ENCODE measurements around the gene ZBTB40. TPM values are rescaled to one million over a fixed set of nuclear protein-coding genes. Genes with fewer than 3 reads are reported as not detected.

The ZBTB40 gene
- total RNA-seq, 2 donors from 2014 or later, result 20.2 to 24.8 TPM

DNA sequence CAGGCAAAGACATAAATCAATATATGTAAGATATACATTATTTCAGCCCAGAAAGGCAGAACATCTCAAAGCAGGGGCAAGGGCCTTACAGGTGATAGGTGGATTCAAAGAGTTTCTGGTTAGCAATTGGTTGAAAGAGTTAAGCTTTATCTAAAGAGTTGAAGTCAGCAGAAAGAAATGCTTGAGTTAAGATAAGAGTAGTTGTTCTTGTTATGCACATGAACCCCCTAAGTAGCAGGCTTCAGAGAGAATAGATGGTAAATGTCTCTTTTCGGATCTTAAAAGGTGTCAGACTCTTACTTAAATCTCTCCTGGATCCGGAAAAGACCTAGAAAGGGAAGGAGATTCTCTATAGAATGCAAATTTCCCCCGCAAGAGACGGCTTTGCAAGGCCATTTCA, 8.3 kb upstream of the ZBTB40 start:
- no peak for ATAC-seq (replicated peaks in 1 of 2)
- no peak overlapping the region for H3K27ac Mint-ChIP-seq
- no peak overlapping the region for H3K4me3 Mint-ChIP-seq
- H3K4me1 Mint-ChIP-seq (ENCODE audit: low read depth), result no peaks in the 10 kb centered on the region
- peaks cover 2 to 14% of the 10 kb centered on the region in 2 donors for H3K36me3 Mint-ChIP-seq (ENCODE audit: insufficient read depth in 2 of 2)
- DNase-seq, result no peak
- H3K9me3 Mint-ChIP-seq, result peaks cover 5 to 10% of the 10 kb centered on the region in 2 donors
- H3K27me3 Mint-ChIP-seq (ENCODE audit: low read depth), result peaks cover 10% of the 10 kb centered on the region

DNA sequence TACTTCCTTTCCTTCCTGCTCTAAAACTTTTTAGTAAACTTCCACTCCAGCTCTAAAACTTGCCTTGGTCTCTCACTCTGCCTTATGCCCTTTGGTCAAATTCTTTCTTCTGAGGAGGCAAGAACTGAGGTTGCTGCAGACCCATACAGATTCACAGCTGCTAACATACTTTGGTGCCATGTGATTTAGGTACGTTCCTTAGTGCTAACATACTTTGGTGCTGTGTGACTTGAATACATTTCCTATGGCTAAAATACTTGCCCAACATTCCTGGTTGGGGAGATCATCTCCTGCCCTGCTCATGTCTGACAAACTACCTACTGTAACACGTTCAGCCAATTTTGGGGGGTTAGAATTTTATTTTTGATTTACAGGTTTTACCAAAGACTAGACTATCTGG, 6.8 kb upstream of the ZBTB40 start:
- H3K27ac Mint-ChIP-seq, result no peak overlapping the region
- peaks cover 5 to 6% of the 10 kb centered on the region in 2 donors for H3K9me3 Mint-ChIP-seq
- ATAC-seq (replicated peaks in 1 of 2) (no peak), DNase-seq (no peak)
- H3K4me1 Mint-ChIP-seq (ENCODE audit: low read depth), result no peaks in the 10 kb centered on the region
- H3K4me3 Mint-ChIP-seq, result no peak overlapping the region
- H3K36me3 Mint-ChIP-seq (ENCODE audit: insufficient read depth in 2 of 2), result peaks cover 2 to 10% of the 10 kb centered on the region in 2 donors
- H3K27me3 Mint-ChIP-seq (ENCODE audit: low read depth), result peaks cover 10% of the 10 kb centered on the region

DNA sequence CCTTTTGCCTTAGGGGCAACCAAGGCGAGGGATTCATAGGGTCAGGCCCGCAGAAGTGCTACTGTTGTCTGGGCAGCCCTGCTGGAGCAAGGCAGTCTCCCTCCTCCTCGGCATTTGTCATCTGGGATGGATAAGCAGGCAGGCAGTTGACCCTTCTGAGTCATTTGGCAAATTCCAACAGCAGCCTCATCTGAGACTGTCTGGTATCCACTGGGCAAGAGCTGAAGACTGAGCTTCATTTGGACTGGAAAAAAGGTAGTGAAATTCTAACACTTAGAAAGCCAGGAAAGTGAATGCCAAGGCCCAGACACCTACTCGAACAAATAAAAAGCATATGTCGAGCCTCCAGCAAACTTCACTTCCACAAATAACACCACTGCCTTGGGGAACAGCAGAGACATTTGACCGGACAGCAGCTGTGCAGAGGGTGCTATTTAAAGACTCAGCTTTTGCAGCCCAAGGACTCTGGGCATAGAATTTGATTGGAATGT, 4.0 kb upstream of the ZBTB40 start:
- peaks cover 0 to 4% of the 10 kb centered on the region in 2 donors for H3K9me3 Mint-ChIP-seq
- no peak overlapping the region for H3K27ac Mint-ChIP-seq
- H3K36me3 Mint-ChIP-seq (ENCODE audit: insufficient read depth in 2 of 2), result peaks cover 6 to 9% of the 10 kb centered on the region in 2 donors
- peaks cover 16% of the 10 kb centered on the region for H3K4me1 Mint-ChIP-seq (ENCODE audit: low read depth)
- peaks cover 5% of the 10 kb centered on the region for H3K27me3 Mint-ChIP-seq (ENCODE audit: low read depth)
- no peak overlapping the region for H3K4me3 Mint-ChIP-seq
- no peak for DNase-seq
- ATAC-seq (replicated peaks in 1 of 2), result no peak

DNA sequence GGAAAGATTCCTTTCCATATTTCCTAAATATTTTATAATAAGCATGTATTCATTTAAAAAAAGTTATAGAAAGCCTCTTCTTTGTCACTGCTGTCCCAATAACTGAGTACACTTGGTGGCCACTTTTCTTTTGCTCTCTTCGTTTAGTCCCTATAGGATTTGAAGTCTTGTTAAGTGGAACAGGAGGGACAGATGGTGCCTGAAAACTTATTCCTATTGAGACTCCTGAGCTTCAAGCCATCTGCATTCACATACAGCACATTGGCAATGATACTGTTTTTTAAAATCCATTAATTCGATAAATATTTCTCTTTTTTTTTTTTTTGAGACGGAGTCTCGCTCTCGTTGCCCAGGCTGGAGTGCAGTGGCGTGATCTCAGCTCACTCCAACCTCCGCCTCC, 2.0 kb upstream of the ZBTB40 start:
- DNase-seq, result no peak
- ATAC-seq (replicated peaks in 1 of 2), result no peak
- Mint-ChIP-seq H3K27ac (no peak overlapping the region), H3K27me3 (ENCODE audit: low read depth) (peaks cover 1% of the 10 kb centered on the region), H3K4me3 (no peak overlapping the region), H3K4me1 (ENCODE audit: low read depth) (peaks cover 23% of the 10 kb centered on the region), H3K9me3 (peaks cover 0 to 4% of the 10 kb centered on the region in 2 donors), H3K36me3 (ENCODE audit: insufficient read depth in 2 of 2) (peaks cover 6 to 9% of the 10 kb centered on the region in 2 donors)

DNA sequence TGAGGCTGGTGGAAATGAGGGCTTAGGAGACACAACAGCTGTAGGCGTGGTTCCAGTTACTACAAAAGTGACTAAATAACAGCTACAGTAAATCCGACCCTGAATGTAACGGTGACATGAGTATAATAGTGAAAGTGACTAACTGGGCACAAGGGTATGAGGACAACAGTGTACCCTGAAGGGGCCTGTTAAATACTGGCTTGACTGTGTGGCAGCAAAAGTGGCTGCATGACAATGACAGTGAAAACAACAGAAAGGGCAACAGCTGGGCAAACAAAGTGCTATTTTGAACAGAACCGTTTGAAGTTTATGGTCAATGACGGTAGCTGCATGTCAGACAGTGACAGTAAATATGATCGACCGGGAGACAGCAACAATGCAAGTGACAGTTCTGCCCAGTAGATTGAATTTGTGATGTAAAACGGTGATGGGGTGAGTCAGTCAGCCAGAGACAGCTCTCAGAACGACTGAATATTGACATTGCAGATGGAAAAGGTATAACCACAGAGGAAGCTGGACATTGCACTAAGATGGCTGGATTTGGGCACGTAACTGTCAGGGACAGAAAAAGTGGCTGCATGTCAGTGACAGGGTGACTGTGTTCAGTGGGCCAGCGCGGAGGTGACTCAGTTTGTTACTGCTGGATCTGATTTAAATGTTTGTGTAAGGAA, 1.2 kb upstream of the ZBTB40 start:
- peaks cover 29% of the 10 kb centered on the region for H3K4me1 Mint-ChIP-seq (ENCODE audit: low read depth)
- peak overlapping the region; percentile 69 to 93 for H3K4me3 Mint-ChIP-seq
- ATAC-seq (replicated peaks in 1 of 2), result peak; percentile 10 to 32
- DNase-seq, result peak in 1 of 2 donors; percentile 4
- peaks cover 6 to 9% of the 10 kb centered on the region in 2 donors for H3K36me3 Mint-ChIP-seq (ENCODE audit: insufficient read depth in 2 of 2)
- H3K27me3 Mint-ChIP-seq (ENCODE audit: low read depth), result no peaks in the 10 kb centered on the region
- H3K9me3 Mint-ChIP-seq, result peaks cover 0 to 4% of the 10 kb centered on the region in 2 donors
- H3K27ac Mint-ChIP-seq, result peak overlapping the region; percentile 85

DNA sequence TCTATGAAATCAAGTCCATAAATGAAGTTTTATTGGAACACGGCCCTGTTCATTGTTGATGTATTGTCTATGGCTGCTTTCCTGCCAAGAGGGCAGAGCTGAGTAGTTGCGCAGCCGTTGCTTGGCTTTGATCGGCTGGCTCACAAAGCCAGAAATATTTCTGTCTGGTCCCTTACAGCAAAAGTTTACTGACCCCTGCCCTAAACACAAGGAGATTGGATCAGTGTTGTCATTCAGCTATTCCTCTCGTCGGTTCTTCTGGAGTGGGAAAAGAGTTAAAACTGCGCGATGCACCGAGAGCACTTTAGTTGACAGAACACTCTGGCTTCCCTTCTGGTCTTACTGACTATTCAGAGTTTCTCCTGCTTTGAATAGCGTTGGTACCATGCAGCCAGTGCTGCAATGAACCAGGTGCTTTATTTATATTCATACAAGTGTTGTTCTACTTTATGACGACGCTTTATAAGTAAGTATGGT, 868 bp downstream of the ZBTB40 start:
- no peaks in the 10 kb centered on the region for H3K27me3 Mint-ChIP-seq (ENCODE audit: low read depth)
- ATAC-seq (replicated peaks in 1 of 2) (peak; percentile 19 to 24), DNase-seq (peak in 1 of 2 donors; percentile 28)
- peak overlapping the region; percentile 97 for H3K27ac Mint-ChIP-seq
- peaks cover 35% of the 10 kb centered on the region for H3K4me1 Mint-ChIP-seq (ENCODE audit: low read depth)
- peaks cover 0 to 4% of the 10 kb centered on the region in 2 donors for H3K9me3 Mint-ChIP-seq
- H3K36me3 Mint-ChIP-seq (ENCODE audit: insufficient read depth in 2 of 2), result peaks cover 6 to 9% of the 10 kb centered on the region in 2 donors
- H3K4me3 Mint-ChIP-seq, result peak overlapping the region; percentile 93 to 98

DNA sequence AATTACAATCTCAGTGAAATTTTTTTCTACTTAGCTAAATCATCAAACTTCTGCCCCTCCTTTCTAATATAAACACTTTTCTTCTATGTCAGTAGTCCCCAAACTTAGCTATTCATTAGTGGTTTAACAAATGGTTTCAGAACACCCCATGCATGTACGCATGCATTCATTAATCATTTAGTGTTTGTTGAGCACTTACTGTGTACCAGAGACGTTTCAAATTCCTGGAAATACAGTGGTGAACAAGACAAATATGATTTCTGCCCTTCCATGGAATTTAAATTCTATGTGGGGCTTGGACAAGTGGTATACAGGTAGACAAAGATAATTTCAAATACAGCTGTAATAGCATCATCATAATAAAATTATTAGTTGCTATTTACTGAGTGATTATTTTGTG, 1.5 kb downstream of the ZBTB40 start:
- Mint-ChIP-seq H3K36me3 (ENCODE audit: insufficient read depth in 2 of 2) (peaks cover 6 to 9% of the 10 kb centered on the region in 2 donors), H3K4me1 (ENCODE audit: low read depth) (peaks cover 38% of the 10 kb centered on the region), H3K27me3 (ENCODE audit: low read depth) (no peaks in the 10 kb centered on the region), H3K27ac (peak overlapping the region; percentile 97), H3K9me3 (peaks cover 0 to 4% of the 10 kb centered on the region in 2 donors), H3K4me3 (peak overlapping the region; percentile 93 to 98)
- ATAC-seq (replicated peaks in 1 of 2), result no peak
- DNase-seq, result no peak

DNA sequence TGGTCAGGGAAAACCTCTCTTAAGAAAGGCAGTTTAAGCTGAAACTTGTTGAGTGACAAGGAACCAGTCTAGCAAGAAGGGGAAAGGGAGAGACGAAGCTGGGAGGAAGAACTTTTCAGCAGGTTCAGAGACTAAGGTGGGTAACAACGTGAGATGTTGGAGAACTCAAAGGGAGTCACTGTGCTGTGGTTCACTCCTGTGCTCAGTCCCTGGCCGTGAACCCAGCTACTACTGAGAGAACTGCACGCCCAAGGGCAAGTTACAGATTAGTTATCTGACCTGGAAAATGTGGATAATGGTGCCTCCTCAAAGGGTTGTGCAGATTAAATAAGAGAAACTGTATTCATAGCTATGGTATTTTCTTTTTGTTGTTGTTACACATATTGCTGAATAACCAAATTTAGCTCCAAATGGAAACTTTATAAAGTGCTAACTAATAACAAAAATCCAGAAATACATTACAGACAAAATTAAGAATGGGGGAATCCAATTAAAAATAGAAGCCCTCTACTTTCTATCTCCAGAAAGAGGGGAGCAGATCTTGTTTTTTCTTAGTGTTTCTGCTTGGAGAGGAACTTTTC, 2.9 kb downstream of the ZBTB40 start:
- no peak overlapping the region for H3K27ac Mint-ChIP-seq
- H3K36me3 Mint-ChIP-seq (ENCODE audit: insufficient read depth in 2 of 2), result peaks cover 6 to 9% of the 10 kb centered on the region in 2 donors
- ATAC-seq (replicated peaks in 1 of 2) (no peak), DNase-seq (no peak)
- peaks cover 0 to 4% of the 10 kb centered on the region in 2 donors for H3K9me3 Mint-ChIP-seq
- no peak overlapping the region for H3K4me3 Mint-ChIP-seq
- no peaks in the 10 kb centered on the region for H3K27me3 Mint-ChIP-seq (ENCODE audit: low read depth)
- H3K4me1 Mint-ChIP-seq (ENCODE audit: low read depth), result peaks cover 40% of the 10 kb centered on the region

DNA sequence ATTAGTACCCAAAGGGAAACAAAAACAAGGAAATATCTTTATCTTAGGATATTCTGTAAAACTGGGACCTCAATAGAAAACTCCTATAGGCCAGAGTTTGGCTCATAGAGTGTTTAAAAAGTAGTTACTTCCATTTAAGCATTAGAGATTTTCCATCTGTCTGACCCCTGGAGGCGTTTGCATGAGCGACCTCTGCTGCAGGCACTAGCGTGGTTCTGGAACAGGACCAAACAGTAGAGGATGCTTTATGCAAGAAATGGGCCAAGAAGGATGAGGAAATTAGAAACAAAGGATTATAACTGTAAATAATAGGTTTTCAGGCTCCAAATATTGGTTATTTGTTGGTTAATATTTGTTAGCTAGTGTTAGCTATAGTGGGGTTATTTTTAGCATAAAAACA, 5.7 kb downstream of the ZBTB40 start:
- H3K9me3 Mint-ChIP-seq, result no peaks in the 10 kb centered on the region
- no peaks in the 10 kb centered on the region for H3K27me3 Mint-ChIP-seq (ENCODE audit: low read depth)
- peaks cover 0 to 2% of the 10 kb centered on the region in 2 donors for H3K36me3 Mint-ChIP-seq (ENCODE audit: insufficient read depth in 2 of 2)
- H3K4me3 Mint-ChIP-seq, result no peak overlapping the region
- ATAC-seq (replicated peaks in 1 of 2), result no peak
- DNase-seq, result no peak
- H3K4me1 Mint-ChIP-seq (ENCODE audit: low read depth), result peaks cover 40% of the 10 kb centered on the region
- H3K27ac Mint-ChIP-seq, result no peak overlapping the region

DNA sequence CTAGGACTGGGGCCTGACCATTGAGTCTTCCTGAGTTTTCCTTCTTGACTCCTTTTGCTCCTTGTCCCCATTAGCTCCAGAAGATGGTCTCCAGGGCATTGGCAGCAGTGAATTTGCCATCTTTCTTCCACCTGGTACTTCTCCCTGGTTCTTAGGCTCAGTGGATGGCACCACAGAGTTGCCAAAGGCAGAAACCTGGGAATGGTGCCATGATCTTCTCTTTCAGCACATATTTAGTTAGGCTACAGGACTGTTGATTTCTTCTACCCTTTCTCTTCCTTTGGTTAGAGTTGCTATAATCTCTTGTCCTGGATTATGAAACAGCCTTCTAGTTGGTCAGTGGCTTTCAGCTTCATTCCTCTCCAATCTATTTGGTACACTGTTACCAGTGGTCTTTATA, 6.2 kb downstream of the ZBTB40 start:
- DNase-seq (no peak), ATAC-seq (replicated peaks in 1 of 2) (no peak)
- H3K36me3 Mint-ChIP-seq (ENCODE audit: insufficient read depth in 2 of 2), result no peaks in the 10 kb centered on the region
- H3K27ac Mint-ChIP-seq, result no peak overlapping the region
- H3K9me3 Mint-ChIP-seq, result no peaks in the 10 kb centered on the region
- H3K27me3 Mint-ChIP-seq (ENCODE audit: low read depth), result no peaks in the 10 kb centered on the region
- H3K4me1 Mint-ChIP-seq (ENCODE audit: low read depth), result peaks cover 36% of the 10 kb centered on the region
- H3K4me3 Mint-ChIP-seq, result no peak overlapping the region

DNA sequence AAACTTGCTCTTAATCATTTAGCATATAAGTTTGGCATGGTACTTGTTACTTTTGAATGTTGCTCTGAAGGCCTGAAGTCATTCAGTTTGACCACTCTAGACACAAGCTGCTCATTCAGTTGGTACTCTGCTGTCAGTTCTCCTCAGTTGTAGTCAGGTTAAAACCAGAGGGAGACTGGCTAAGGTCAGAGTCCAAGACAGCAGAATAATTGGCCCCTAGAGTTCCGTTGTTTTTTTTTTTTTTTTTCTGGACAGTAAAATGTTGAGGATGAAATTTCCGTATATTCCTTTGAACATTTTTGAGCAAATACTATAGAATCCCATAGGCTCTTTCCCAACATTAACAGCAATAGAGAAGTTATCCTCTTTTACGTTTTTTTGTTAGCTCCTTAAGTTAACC, 9.4 kb downstream of the ZBTB40 start:
- Mint-ChIP-seq H3K9me3 (no peaks in the 10 kb centered on the region), H3K4me1 (ENCODE audit: low read depth) (peaks cover 25% of the 10 kb centered on the region), H3K36me3 (ENCODE audit: insufficient read depth in 2 of 2) (no peaks in the 10 kb centered on the region), H3K27ac (no peak overlapping the region), H3K4me3 (no peak overlapping the region), H3K27me3 (ENCODE audit: low read depth) (no peaks in the 10 kb centered on the region)
- no peak for DNase-seq
- ATAC-seq (replicated peaks in 1 of 2), result no peak

DNA sequence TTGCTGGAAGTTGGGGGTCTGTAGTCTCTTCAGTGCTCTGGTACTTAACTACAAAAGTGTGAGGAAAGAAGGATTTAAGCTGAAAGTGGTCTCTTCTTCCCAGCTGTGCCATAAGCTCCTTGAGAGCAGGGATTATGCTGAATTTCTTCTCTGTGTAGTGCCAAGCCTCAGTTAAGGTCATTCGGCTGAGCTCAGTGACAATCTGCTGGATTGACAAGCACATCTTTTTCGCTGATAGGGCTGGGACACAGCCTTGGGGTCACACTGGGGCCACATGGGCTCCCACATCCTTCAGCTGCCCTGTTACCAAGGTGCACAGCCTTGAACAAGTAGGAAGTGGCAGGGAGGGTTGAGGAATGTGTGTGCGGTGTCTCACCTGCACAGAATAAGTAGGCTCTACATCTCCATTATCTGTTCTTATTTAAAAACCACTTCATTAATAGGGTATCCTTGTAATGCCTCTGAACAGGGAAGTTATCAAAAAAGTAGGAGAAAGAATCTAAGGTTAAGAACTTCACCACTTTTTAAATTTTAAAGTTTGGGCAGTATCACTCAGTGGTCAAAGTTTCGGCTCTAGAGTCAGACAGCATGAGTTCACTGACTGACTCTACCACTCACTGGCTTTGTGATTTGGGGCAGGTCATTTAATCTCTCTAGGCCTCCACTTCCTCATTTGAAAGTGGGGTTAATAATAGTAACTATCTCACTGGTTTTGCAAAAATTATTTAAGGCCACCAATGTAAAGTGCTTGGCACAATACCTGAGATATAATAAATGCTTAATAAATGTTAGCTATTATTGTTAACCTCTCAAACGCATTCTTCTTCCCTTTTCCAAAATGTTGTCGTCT, 10.3 kb downstream of the ZBTB40 start:
- no peak overlapping the region for H3K4me3 Mint-ChIP-seq
- no peaks in the 10 kb centered on the region for H3K27me3 Mint-ChIP-seq (ENCODE audit: low read depth)
- no peak for DNase-seq
- no peak overlapping the region for H3K27ac Mint-ChIP-seq
- no peaks in the 10 kb centered on the region for H3K9me3 Mint-ChIP-seq
- ATAC-seq (replicated peaks in 1 of 2), result no peak
- H3K36me3 Mint-ChIP-seq (ENCODE audit: insufficient read depth in 2 of 2), result no peaks in the 10 kb centered on the region
- H3K4me1 Mint-ChIP-seq (ENCODE audit: low read depth), result peaks cover 19% of the 10 kb centered on the region

DNA sequence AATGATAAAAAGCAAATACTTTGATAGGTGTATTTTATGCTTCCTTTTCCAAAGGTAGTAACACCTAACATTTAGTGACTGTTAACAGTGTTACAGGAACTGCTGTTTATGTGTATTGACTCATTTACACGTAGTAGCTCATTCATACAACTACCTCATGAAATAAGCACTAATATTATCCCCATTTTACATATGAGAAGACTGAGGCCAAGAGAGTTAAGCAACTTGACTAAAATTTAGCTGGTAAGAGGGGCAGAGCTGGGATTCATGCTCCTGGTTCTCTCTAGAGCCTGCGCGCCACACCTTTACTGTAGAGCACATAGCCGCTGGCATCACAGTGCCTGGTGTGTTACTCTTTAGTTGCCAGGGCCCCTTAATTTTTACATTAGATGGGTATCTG, 11.3 kb downstream of the ZBTB40 start:
- DNase-seq (no peak), ATAC-seq (replicated peaks in 1 of 2) (no peak)
- H3K4me1 Mint-ChIP-seq (ENCODE audit: low read depth), result peaks cover 18% of the 10 kb centered on the region
- no peak overlapping the region for H3K4me3 Mint-ChIP-seq
- H3K27ac Mint-ChIP-seq, result no peak overlapping the region
- no peaks in the 10 kb centered on the region for H3K36me3 Mint-ChIP-seq (ENCODE audit: insufficient read depth in 2 of 2)
- H3K9me3 Mint-ChIP-seq, result no peaks in the 10 kb centered on the region
- H3K27me3 Mint-ChIP-seq (ENCODE audit: low read depth), result no peaks in the 10 kb centered on the region

Measured in activated T-cell treated with anti-CD3 and anti-CD28 coated beads, Interleukin-2, amount 50 U/mL, for 72 hours (primary cell).